Hepatocyte (in vitro differentiated cells): ENCODE results near the gene EFNB2. TPM values are rescaled to one million over a fixed set of nuclear protein-coding genes. Genes with fewer than 3 reads are reported as not detected.

Experiments used
- DNase-seq: peaks from one replicate; pipeline ENCODE4 v3.0.0-alpha.2; 2016; ENCODE audit warnings: low spot score
- H2AFZ ChIP-seq: fragments of 200-600 bp; sonication (generic); 2 replicates; pipeline ENCODE4 v1.6.0; 2016; ENCODE audit warnings: antibody characterized with exemption, mild to moderate bottlenecking
- H3K27ac ChIP-seq: fragments of 200-600 bp; sonication (generic); 2 replicates; pipeline ENCODE4 v1.5.1; 2016; ENCODE audit warnings: mild to moderate bottlenecking
- H3K27me3 ChIP-seq: fragments of 200-600 bp; sonication (generic); 2 replicates; pipeline ENCODE4 v1.6.1; 2016
- H3K36me3 ChIP-seq: fragments of 200-600 bp; sonication (generic); replicated peaks from 2 replicates; pipeline ENCODE4 v1.5.1; 2016; ENCODE audit warnings: low read depth; ENCODE audit not compliant: insufficient read depth
- H3K4me1 ChIP-seq: fragments of 200-600 bp; sonication (generic); 2 replicates; pipeline ENCODE4 v1.5.1; 2016; ENCODE audit warnings: mild to moderate bottlenecking, moderate library complexity; ENCODE audit not compliant: insufficient read depth
- H3K4me2 ChIP-seq: fragments of 200-600 bp; sonication (generic); 2 replicates; pipeline ENCODE4 v1.6.0; 2016
- H3K4me3 ChIP-seq: fragments of 200-600 bp; sonication (generic); 2 replicates; pipeline ENCODE4 v1.5.1; 2016; ENCODE audit warnings: mild to moderate bottlenecking
- H3K79me2 ChIP-seq: fragments of 200-600 bp; sonication (generic); 2 replicates; pipeline ENCODE4 v1.6.0; 2017; ENCODE audit warnings: mild to moderate bottlenecking
- H3K9me2 ChIP-seq: fragments of 200-600 bp; sonication (generic); replicated peaks from 2 replicates; pipeline ENCODE4 v1.6.0; 2017; ENCODE audit warnings: mild to moderate bottlenecking; ENCODE audit not compliant: insufficient read depth
- H3K9me3 ChIP-seq: fragments of 200-600 bp; sonication (generic); 2 replicates; pipeline ENCODE4 v1.5.1; 2016; ENCODE audit warnings: low read depth, mild to moderate bottlenecking
- H4K20me1 ChIP-seq: fragments of 200-600 bp; sonication (generic); 2 replicates; pipeline ENCODE4 v1.6.0; 2016; ENCODE audit warnings: mild to moderate bottlenecking; ENCODE audit not compliant: insufficient read depth, poor library complexity, severe bottlenecking
- EZH2 ChIP-seq: fragments of 200-600 bp; sonication (generic); IDR thresholded peaks from 2 replicates; pipeline ENCODE4 v1.6.1; 2016; ENCODE audit warnings: antibody characterized with exemption, mild to moderate bottlenecking, borderline replicate concordance
- EZH2phosphoT487 ChIP-seq: fragments of 200-600 bp; sonication (generic); IDR thresholded peaks from one replicate; pipeline ENCODE4 v1.6.1; 2018; ENCODE audit warnings: antibody characterized with exemption, mild to moderate bottlenecking, low read depth, moderate library complexity; ENCODE audit not compliant: unreplicated experiment, severe bottlenecking
- WGBS: methylation state at CpG from one replicate; pipeline ENCODE4 v1.1.6; 2016; ENCODE audit warnings: low lambda C conversion rate; ENCODE audit errors: missing lambda C conversion rate; 5-methylcytosine and 5-hydroxymethylcytosine counted together
- polyA plus RNA-seq: library from polyadenylated mRNA; unstranded; fragments of >200 nt; fragmentation: Nextera tagmentation; extraction: Ambion mirVana; gene quantifications from 2 replicates; pipeline ENCODE4 v1.2.1, GENCODE V29; 2016
- total RNA-seq: library from RNA; depleted of rRNA; stranded (reverse); fragments of >200 nt; gene quantifications from 2 replicates; pipeline ENCODE4 v1.2.3, GENCODE V29; 2014
- TF ChIP-seq, protein P1 (sequence below): fragments of 200-600 bp; sonication (generic); IDR thresholded peaks from 2 replicates; pipeline ENCODE4 v1.5.1; 2016; ENCODE audit warnings: antibody characterized with exemption, mild to moderate bottlenecking; ENCODE audit not compliant: poor library complexity

Gene EFNB2
- total and polyA plus RNA-seq, 2 experiments from 2014 or later: 62.4 to 63.3 TPM

DNA sequence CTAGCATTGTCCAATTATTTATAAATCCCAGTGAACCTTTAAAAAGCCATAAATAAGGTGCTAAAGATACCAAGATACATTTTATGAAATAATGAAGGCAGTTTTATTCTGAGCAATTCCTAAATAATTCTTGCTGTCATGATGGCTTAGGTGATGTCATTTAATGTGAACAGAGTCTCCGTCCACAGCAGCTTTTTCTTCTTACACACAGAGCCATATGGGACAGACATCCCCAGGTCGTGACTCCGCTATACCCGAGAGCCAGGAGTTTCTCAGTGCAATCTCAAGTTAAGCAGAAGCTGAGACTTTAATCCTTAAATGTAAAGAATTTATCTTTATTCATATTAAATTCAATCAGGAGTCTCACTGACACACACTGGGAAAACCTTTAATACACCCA, 29.7 kb downstream of the EFNB2 start:
- Histone ChIP-seq H3K79me2 (peaks cover 99% of the 10 kb centered on the region), H3K9me2 (no peaks in the 10 kb centered on the region), H2AFZ (no peak overlapping the region), H3K36me3 (no peaks in the 10 kb centered on the region), H3K9me3 (no peaks in the 10 kb centered on the region), H3K27ac (no peak overlapping the region), H3K27me3 (no peaks in the 10 kb centered on the region), H3K4me2 (no peak overlapping the region), H3K4me1 (peaks cover 4% of the 10 kb centered on the region), H3K4me3 (no peak overlapping the region), H4K20me1 (peaks cover 17% of the 10 kb centered on the region)
- WGBS: 69% methylated on average over 4 of the region's 4 CpGs
- DNase-seq: no peak
- TF ChIP-seq EZH2 (no peak), EZH2phosphoT487 (no peak)
- TF ChIP-seq, protein P1, sequence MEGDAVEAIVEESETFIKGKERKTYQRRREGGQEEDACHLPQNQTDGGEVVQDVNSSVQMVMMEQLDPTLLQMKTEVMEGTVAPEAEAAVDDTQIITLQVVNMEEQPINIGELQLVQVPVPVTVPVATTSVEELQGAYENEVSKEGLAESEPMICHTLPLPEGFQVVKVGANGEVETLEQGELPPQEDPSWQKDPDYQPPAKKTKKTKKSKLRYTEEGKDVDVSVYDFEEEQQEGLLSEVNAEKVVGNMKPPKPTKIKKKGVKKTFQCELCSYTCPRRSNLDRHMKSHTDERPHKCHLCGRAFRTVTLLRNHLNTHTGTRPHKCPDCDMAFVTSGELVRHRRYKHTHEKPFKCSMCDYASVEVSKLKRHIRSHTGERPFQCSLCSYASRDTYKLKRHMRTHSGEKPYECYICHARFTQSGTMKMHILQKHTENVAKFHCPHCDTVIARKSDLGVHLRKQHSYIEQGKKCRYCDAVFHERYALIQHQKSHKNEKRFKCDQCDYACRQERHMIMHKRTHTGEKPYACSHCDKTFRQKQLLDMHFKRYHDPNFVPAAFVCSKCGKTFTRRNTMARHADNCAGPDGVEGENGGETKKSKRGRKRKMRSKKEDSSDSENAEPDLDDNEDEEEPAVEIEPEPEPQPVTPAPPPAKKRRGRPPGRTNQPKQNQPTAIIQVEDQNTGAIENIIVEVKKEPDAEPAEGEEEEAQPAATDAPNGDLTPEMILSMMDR: no peak

- peaks cover 4% of the 10 kb centered on the region for H3K4me1 ChIP-seq
- H3K36me3 ChIP-seq: no peaks in the 10 kb centered on the region
- H3K9me2 ChIP-seq: no peaks in the 10 kb centered on the region
- H3K4me3 ChIP-seq: no peak overlapping the region
- no peak overlapping the region for H2AFZ ChIP-seq
- no peak for TF ChIP-seq EZH2
- TF ChIP-seq, protein P1: no peak
- no peak for TF ChIP-seq EZH2phosphoT487
- H3K27me3 ChIP-seq: no peaks in the 10 kb centered on the region
- H3K27ac ChIP-seq: no peak overlapping the region
- H3K4me2 ChIP-seq: no peak overlapping the region
- H3K9me3 ChIP-seq: no peaks in the 10 kb centered on the region
- WGBS: 73% methylated on average over 4 of the region's 4 CpGs
- H4K20me1 ChIP-seq: peaks cover 20% of the 10 kb centered on the region
- no peak for DNase-seq
- peaks cover 99% of the 10 kb centered on the region for H3K79me2 ChIP-seq
These were observed 30.2 kb downstream of the EFNB2 start for GRCh38 chr13:106505295-106505694.

GRCh38 chr13:106503730-106504453, 31.6 kb downstream of the EFNB2 start:
- Histone ChIP-seq H3K4me2 (no peak overlapping the region), H3K36me3 (no peaks in the 10 kb centered on the region), H3K27me3 (no peaks in the 10 kb centered on the region), H3K4me3 (no peak overlapping the region), H4K20me1 (peaks cover 20% of the 10 kb centered on the region), H3K4me1 (peaks cover 10% of the 10 kb centered on the region), H2AFZ (no peak overlapping the region), H3K79me2 (peaks cover 99% of the 10 kb centered on the region), H3K9me2 (no peaks in the 10 kb centered on the region), H3K9me3 (no peaks in the 10 kb centered on the region), H3K27ac (no peak overlapping the region)
- no peak for DNase-seq
- 90% methylated on average over 9 of the region's 9 CpGs for WGBS
- TF ChIP-seq EZH2phosphoT487 (no peak), EZH2 (no peak)
- TF ChIP-seq, protein P1: no peak

DNA sequence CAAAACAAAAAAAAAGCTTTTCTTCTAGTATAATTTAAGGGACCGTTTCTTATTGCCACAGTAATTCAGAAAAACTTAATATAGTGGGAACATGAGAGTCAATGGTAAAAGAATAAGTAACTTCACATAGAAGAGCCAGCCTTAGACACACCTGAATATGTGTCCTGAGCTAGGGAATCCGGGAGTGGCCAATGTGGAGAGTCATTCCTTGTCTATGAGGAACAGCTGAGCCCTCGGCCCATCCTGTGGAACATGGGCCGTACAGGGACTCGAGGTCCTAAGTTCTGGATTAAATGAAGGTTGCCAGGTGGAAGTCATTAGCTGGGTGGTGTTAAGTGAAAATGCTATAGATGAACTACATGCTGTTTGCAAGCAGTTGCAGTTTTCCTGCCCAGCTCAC, 32.2 kb downstream of the EFNB2 start:
- Histone ChIP-seq H3K27me3 (no peaks in the 10 kb centered on the region), H3K4me3 (no peak overlapping the region), H4K20me1 (peaks cover 20% of the 10 kb centered on the region), H3K36me3 (no peaks in the 10 kb centered on the region), H3K9me3 (no peaks in the 10 kb centered on the region), H3K4me2 (no peak overlapping the region), H3K27ac (no peak overlapping the region), H3K79me2 (peaks cover 99% of the 10 kb centered on the region), H3K9me2 (no peaks in the 10 kb centered on the region), H2AFZ (no peak overlapping the region), H3K4me1 (peaks cover 12% of the 10 kb centered on the region)
- no peak for TF ChIP-seq EZH2
- no peak for TF ChIP-seq EZH2phosphoT487
- TF ChIP-seq, protein P1: no peak
- no peak for DNase-seq
- 80% methylated on average over 5 of the region's 5 CpGs for WGBS
